ENCODE measurements around the gene DNAL1. TPM values are rescaled to one million over a fixed set of nuclear protein-coding genes. Genes with fewer than 3 reads are reported as not detected.

DNAL1 gene
- total RNA-seq, 1 donor from 2014 or later = 11.5 TPM

DNA sequence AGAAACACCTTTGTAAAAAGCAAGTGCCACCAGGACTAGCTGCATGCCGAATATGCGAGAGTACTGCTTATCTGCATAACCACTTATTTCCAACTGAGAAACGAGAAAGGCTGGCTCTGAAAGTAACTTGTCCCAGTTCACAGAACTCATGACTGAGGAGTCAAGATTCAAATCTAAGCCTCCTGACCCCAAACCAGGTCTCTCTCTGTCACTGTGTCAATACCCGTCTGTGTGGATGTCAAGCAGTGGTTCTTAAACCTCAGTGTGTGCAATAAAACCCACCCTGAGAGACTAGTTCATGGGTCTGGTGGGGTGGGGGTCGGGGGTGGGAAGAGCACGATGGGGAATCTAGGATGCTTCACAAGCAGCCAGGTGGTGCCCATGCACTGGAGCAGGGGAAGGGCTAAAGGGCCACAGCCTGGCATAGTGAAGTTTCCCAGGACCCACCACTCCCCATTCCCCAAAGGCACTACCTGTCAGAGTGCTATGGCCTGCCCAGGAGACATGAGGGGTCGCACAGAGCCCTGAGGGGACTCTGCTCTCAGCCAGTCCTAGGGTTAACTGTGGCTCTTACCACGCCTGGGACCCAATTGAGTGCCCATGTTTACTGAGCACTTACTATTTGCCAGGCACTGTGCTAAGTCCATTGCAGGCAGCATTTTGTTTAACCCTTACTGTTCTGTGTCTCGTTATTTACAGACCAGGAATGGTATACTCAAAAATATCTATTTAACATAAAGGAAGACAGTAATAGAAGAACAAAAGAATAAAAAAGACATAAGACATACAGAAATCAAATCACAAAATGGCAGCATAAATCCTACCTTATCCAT lies 102.8 kb downstream of the DNAL1 start:
- intact Hi-C loops (cut with DNase I) = no loop called here
- ATAC-seq (ENCODE audit: poor library complexity) (no peak), DNase-seq (no peak)

DNA sequence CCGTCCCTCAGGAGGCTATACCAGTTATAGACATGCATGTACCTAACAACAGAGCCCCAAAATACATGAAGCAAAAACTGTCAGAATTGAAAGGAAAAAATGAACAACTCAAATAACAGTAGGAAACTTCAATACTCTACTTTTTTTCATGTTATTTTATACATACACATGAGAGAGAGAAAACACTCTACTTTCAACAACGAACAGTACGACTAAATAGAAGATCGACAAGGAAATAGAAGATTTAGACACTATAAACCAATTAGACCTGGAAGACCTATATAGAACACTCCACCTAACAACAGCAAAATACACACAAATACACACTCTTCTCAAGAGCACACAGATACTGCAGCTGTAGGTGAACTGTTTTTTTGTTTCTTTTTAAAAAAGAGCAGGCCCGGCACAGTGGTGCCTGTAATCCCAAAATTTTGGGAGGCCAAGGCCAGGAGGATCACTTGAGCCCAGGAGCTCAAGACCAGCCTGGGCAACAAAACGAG lies 104.1 kb downstream of the DNAL1 start:
- intact Hi-C loops (cut with DNase I) = no loop called here
- ATAC-seq (ENCODE audit: poor library complexity) (no peak), DNase-seq (no peak)

- intact Hi-C loops (cut with DNase I) = loop anchor here (5.0 kb wide), 1 partner anchor 37 kb away; no protein-coding TSS in a partner anchor
- ATAC-seq (ENCODE audit: poor library complexity) (no peak), DNase-seq (no peak)
Measured at GRCh38 chr14:73749706-73750530, 105.1 kb downstream of the DNAL1 start.

GRCh38 chr14:73750531-73750901 lies 105.7 kb downstream of the DNAL1 start:
- ATAC-seq (ENCODE audit: poor library complexity) (no peak), DNase-seq (no peak)
- intact Hi-C loops (cut with DNase I) = loop anchor here (5.0 kb wide), 1 partner anchor 37 kb away; no protein-coding TSS in a partner anchor

- no peak for DNase-seq
- intact Hi-C loops (cut with DNase I) = loop anchor here (5.0 kb wide), 1 partner anchor 36 kb away; no protein-coding TSS in a partner anchor
- ATAC-seq (ENCODE audit: poor library complexity) = no peak
Measured at GRCh38 chr14:73751157-73751691, 106.4 kb downstream of the DNAL1 start.

GRCh38 chr14:73752297-73752992 lies 107.7 kb downstream of the DNAL1 start:
- intact Hi-C loops (cut with DNase I) = loop anchor here (5.0 kb wide), 1 partner anchor 35 kb away; no protein-coding TSS in a partner anchor
- DNase-seq (peak; percentile 90), ATAC-seq (ENCODE audit: poor library complexity) (peak; percentile 69)

Other genes with a start within 250 kb of the DNAL1 start
- 37.2 TPM for gene NUMB, start 186.4 kb upstream of the DNAL1 start, total RNA-seq
- gene RIOX1, start 154.1 kb upstream of the DNAL1 start, total RNA-seq = 7.1 TPM
- gene ACOT1, start 107.8 kb upstream of the DNAL1 start, total RNA-seq = 27.4 TPM
- 0.08 TPM for gene HEATR4, start 86.0 kb upstream of the DNAL1 start, total RNA-seq
- gene ACOT2, start 75.8 kb upstream of the DNAL1 start, total RNA-seq = 229 TPM
- 0.62 TPM for gene ACOT4, start 53.1 kb upstream of the DNAL1 start, total RNA-seq
- gene ACOT6, start 32.5 kb upstream of the DNAL1 start, total RNA-seq = not detected
- gene PNMA1, start 69.4 kb downstream of the DNAL1 start, total RNA-seq = 12.9 TPM
- 35.7 TPM for gene PTGR2, start 206.8 kb downstream of the DNAL1 start, total RNA-seq
- 14.7 TPM for gene ZNF410, start 241.9 kb downstream of the DNAL1 start, total RNA-seq